Measurements from ENCODE around the gene FGGY. TPM values are rescaled to one million over a fixed set of nuclear protein-coding genes. Genes with fewer than 3 reads are reported as not detected.
"Not testable (repeated sequence)": the region's sequence is repeated elsewhere in the genome, so short reads cannot be mapped to it uniquely, and the experiment has no call there.

Gene FGGY
- total RNA-seq, 2 experiments from 2014 or later: 11.9 to 13.6 TPM

DNA sequence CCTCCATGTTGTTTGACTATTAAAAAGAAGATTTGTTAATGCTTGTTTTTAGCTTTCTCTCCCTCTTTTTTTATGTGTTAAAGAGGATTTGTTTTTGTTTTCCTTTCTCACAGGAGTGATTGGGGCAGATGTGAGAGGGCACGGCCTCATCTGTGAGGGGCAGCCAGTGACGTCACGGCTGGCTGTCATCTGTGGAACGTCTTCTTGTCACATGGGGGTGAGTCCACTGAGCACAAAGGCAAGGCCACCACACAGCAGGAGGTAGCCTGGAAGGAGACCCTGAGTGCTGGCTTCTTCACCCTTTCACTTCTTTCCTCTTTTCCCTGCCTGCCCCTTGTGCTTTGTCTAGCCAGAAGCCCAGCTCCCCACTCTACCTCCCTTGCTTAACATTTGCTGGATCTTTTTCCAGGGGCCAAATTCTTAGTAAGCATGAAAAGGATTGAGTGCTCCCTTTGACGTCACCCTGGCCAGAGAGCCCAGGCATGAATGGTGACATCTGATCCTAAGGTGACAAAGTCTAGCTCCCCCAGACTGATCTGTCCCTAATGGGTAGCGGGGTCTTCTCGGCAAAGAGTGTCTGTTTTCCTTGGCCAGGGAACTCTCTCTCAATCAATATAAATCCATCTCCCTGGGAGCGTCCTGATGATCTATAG, 257.2 kb downstream of the FGGY start:
- ATAC-seq (no peak), DNase-seq (no peak)
- Mint-ChIP-seq H3K36me3 (ENCODE audit: low read depth) (peaks cover 29% of the 10 kb centered on the region), H3K4me3 (no peak overlapping the region), H3K4me1 (ENCODE audit: low read depth) (no peaks in the 10 kb centered on the region), H3K27me3 (no peaks in the 10 kb centered on the region), H3K9me3 (peaks cover 13% of the 10 kb centered on the region), H3K27ac (no peak overlapping the region)
- TF ChIP-seq, protein P1, sequence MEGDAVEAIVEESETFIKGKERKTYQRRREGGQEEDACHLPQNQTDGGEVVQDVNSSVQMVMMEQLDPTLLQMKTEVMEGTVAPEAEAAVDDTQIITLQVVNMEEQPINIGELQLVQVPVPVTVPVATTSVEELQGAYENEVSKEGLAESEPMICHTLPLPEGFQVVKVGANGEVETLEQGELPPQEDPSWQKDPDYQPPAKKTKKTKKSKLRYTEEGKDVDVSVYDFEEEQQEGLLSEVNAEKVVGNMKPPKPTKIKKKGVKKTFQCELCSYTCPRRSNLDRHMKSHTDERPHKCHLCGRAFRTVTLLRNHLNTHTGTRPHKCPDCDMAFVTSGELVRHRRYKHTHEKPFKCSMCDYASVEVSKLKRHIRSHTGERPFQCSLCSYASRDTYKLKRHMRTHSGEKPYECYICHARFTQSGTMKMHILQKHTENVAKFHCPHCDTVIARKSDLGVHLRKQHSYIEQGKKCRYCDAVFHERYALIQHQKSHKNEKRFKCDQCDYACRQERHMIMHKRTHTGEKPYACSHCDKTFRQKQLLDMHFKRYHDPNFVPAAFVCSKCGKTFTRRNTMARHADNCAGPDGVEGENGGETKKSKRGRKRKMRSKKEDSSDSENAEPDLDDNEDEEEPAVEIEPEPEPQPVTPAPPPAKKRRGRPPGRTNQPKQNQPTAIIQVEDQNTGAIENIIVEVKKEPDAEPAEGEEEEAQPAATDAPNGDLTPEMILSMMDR (IDR thresholded peaks at IDR 0.05): no peak
- ChIA-PET POLR2A (no interaction called here), CTCF (no interaction called here)
- intact Hi-C loops (cut with micrococcal nuclease): no loop called here

DNA sequence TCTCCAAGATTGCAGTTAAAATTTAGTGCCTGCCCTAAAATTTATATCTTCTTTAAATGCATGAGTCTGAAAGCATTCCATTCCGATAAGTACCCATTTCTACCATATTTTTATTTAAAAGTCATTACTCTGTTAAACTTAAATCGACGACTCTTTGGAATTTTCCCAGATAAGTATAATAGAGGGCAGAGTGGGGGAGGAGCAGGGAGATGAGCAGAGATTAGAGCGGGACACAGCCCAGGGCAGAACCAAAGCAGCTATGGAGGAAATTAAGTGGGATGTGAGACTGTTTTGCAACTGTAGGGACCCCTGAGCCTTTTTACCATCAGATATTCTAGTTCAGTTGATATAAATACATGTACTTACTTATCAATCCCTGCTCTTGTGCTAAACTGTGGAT, 257.9 kb downstream of the FGGY start:
- Mint-ChIP-seq H3K4me3 (no peak overlapping the region), H3K27me3 (no peaks in the 10 kb centered on the region), H3K27ac (no peak overlapping the region), H3K4me1 (ENCODE audit: low read depth) (no peaks in the 10 kb centered on the region), H3K9me3 (peaks cover 13% of the 10 kb centered on the region), H3K36me3 (ENCODE audit: low read depth) (peaks cover 29% of the 10 kb centered on the region)
- DNase-seq (no peak), ATAC-seq (no peak)
- ChIA-PET CTCF (no interaction called here), POLR2A (no interaction called here)
- intact Hi-C loops (cut with micrococcal nuclease): no loop called here
- TF ChIP-seq, protein P1 (IDR thresholded peaks at IDR 0.05): no peak

DNA sequence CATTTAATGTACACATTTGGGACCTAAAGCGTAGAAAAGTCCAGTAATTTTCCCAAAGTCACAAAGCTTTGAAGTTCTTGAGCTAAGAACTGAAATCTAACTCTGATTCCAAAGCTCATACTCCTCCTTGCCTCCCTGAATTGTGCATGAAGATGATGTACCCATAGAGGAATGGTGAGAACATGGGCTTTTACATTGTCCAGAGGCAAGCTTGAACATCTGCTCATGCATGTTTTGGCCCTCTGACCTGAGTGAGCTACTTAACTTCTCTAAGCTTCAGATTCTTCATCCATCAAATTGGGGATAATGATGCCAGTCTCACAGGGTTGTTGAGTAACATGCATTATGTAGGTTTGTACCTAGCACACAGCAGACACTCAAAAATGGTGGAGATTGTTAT, 259.5 kb downstream of the FGGY start:
- intact Hi-C loops (cut with micrococcal nuclease): no loop called here
- ChIA-PET POLR2A (no interaction called here), CTCF (no interaction called here)
- Mint-ChIP-seq H3K27ac (no peak overlapping the region), H3K9me3 (peaks cover 13% of the 10 kb centered on the region), H3K4me1 (ENCODE audit: low read depth) (peaks cover 5% of the 10 kb centered on the region), H3K4me3 (no peak overlapping the region), H3K36me3 (ENCODE audit: low read depth) (peaks cover 32% of the 10 kb centered on the region), H3K27me3 (no peaks in the 10 kb centered on the region)
- ATAC-seq (no peak), DNase-seq (no peak)
- TF ChIP-seq, protein P1 (IDR thresholded peaks at IDR 0.05): no peak

DNA sequence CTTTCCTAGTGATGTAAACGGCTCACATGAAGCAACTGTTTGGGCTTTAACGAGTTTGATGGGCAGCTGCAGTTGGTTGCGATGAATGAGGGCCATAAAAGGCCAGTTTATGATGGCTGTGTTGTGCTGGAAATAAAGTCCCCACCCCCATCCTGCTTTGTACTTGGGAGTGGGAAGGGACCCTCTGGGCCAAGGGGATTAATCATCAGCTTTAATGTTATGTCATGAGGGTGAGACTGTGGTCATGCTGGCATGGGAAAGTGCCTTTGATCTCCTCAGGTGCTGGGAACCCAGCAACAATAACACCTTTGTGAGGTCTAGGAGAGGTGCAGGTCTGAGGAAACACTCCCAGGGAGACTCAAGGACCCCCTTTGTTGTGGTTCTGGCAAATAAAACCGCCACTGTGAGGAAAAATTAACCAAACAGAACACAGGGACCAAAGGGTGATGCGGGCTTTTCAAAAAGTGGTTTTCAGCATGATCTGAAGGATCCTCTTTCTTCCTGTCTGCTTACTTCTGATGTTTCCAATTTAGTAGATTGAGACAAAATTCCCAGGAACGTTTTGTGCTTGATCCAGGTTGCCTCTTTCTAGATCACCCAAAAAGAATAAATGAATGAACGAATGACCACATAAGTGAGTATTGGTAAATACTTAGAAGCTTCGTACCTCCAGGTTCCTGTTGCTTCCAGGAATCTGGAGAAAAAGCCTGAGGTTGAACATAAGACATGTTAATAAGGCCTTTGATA, 260.1 kb downstream of the FGGY start:
- no peaks in the 10 kb centered on the region for H3K27me3 Mint-ChIP-seq
- CTCF ChIA-PET: no interaction called here

DNA sequence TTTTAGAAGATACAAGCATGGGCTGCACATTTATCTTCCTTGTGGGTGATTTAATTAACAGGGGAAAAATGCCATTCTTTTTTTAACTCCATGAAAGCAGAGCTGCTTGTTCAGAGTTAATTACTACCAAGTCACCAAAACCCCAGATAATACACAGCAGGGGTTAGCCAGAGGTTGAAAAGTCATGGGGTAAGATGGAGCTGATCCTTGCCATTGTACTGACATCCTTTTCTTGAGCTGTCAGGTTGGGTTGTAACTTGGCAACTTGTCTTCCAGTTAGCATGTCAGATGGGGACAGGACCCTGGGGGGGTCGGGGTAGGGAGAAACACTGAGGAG, 260.6 kb downstream of the FGGY start:
- TF ChIP-seq, protein P1 (IDR thresholded peaks at IDR 0.05): no peak
- intact Hi-C loops (cut with micrococcal nuclease): no loop called here
- DNase-seq: no peak
- ChIA-PET POLR2A (no interaction called here), CTCF (no interaction called here)
- Mint-ChIP-seq H3K4me3 (no peak overlapping the region), H3K27ac (no peak overlapping the region), H3K4me1 (ENCODE audit: low read depth) (peaks cover 5% of the 10 kb centered on the region), H3K9me3 (peaks cover 13% of the 10 kb centered on the region), H3K27me3 (no peaks in the 10 kb centered on the region), H3K36me3 (ENCODE audit: low read depth) (peaks cover 32% of the 10 kb centered on the region)
- no peak for ATAC-seq

More for the DNA sequence above, 260.1 kb downstream of the FGGY start:
- Mint-ChIP-seq H3K4me3 (no peak overlapping the region), H3K4me1 (ENCODE audit: low read depth) (peaks cover 5% of the 10 kb centered on the region), H3K36me3 (ENCODE audit: low read depth) (peaks cover 32% of the 10 kb centered on the region), H3K27ac (no peak overlapping the region), H3K9me3 (peaks cover 13% of the 10 kb centered on the region)
- ATAC-seq: no peak
- intact Hi-C loops (cut with micrococcal nuclease): no loop called here
- TF ChIP-seq, protein P1 (IDR thresholded peaks at IDR 0.05): no peak
- no peak for DNase-seq
- POLR2A ChIA-PET: no interaction called here

DNA sequence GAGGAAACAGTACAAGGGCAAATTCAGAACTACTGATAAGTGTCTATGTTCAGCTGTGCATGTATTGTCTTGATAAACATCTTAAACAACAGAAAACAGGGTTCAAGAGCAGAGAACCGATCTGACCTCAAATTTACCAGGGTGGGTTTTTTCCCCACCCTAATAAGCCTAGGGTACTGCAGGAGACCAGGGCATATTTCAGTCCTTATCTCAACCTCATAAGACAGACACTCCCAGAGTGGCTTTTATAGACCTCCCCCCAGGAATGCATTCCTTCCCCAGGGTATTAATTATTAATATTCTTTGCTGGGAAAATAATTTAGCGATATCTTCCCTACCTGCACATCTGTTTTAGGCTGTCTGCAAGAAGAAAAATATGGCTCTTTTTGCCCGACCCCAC, 261.7 kb downstream of the FGGY start:
- peaks cover 32% of the 10 kb centered on the region for H3K36me3 Mint-ChIP-seq (ENCODE audit: low read depth)
- H3K27ac Mint-ChIP-seq; H3K4me1 Mint-ChIP-seq (ENCODE audit: low read depth); intact Hi-C loops (cut with micrococcal nuclease); ATAC-seq; CTCF ChIA-PET; POLR2A ChIA-PET; DNase-seq; H3K4me3 Mint-ChIP-seq; H3K27me3 Mint-ChIP-seq: not testable (repeated sequence)
- peaks cover 13% of the 10 kb centered on the region for H3K9me3 Mint-ChIP-seq
